ENCODE data around the gene NTMT2.

DNA sequence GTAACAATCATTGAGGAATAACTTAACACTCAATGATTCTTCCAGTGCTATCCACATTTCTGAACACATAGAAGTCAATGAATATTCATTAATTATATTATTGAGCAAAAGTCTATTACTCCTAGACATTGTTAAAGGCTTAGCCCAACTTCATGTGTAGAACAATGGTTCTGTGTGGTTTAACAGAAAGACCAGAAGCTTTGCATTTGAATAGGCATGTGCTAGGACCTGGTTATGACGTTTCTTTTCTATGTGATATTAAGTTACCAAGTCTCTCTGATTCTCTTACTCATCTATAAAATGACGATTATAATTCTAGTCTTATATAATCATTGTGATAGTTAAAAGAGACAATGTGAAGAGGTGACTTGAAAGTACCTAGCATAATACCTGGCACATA lies 5.2 kb downstream of the NTMT2 start:
- TF ChIP-seq, protein P1, sequence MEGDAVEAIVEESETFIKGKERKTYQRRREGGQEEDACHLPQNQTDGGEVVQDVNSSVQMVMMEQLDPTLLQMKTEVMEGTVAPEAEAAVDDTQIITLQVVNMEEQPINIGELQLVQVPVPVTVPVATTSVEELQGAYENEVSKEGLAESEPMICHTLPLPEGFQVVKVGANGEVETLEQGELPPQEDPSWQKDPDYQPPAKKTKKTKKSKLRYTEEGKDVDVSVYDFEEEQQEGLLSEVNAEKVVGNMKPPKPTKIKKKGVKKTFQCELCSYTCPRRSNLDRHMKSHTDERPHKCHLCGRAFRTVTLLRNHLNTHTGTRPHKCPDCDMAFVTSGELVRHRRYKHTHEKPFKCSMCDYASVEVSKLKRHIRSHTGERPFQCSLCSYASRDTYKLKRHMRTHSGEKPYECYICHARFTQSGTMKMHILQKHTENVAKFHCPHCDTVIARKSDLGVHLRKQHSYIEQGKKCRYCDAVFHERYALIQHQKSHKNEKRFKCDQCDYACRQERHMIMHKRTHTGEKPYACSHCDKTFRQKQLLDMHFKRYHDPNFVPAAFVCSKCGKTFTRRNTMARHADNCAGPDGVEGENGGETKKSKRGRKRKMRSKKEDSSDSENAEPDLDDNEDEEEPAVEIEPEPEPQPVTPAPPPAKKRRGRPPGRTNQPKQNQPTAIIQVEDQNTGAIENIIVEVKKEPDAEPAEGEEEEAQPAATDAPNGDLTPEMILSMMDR (IDR thresholded peaks at IDR 0.05; ENCODE audit: insufficient read depth, low read depth, low read length) = no peak
- TF ChIP-seq EZH2 (IDR thresholded peaks at IDR 0.05; ENCODE audit: insufficient read depth, low read length) = no peak
